ENCODE results near the gene DDI2. TPM values are rescaled to one million over a fixed set of nuclear protein-coding genes. Genes with fewer than 3 reads are reported as not detected.

DDI2 gene
- total RNA-seq, 4 donors from 2014 or later = 41.7 to 79.8 (median 61.8) TPM

- peaks cover 0 to 10% (median 3%) of the 10 kb centered on the region in 4 donors for H3K4me1 ChIP-seq
- H3K4me3 ChIP-seq = no peak overlapping the region
- no peak for DNase-seq (ENCODE audit: low spot score in 2 of 2)
- 69 to 71% methylated on average over 6 of the region's 6 CpGs for WGBS, 2 donors
- no peak for TF ChIP-seq EP300 (IDR thresholded peaks at IDR 0.05)
- TF ChIP-seq CTCF (IDR thresholded peaks at IDR 0.05) = no peak
- TF ChIP-seq POLR2A (IDR thresholded peaks at IDR 0.05) = no peak
- peaks cover 0 to 23% (median 0%) of the 10 kb centered on the region in 3 donors for H3K36me3 ChIP-seq
- H3K9me3 ChIP-seq = no peaks in the 10 kb centered on the region
- no peak overlapping the region for H3K27ac ChIP-seq
- H3K27me3 ChIP-seq = no peaks in the 10 kb centered on the region
Observed at GRCh38 chr1:15574741-15575140, 42.5 kb upstream of the DDI2 start.

- no peak for DNase-seq (ENCODE audit: low spot score in 2 of 2)
- TF ChIP-seq CTCF (IDR thresholded peaks at IDR 0.05) = no peak
- TF ChIP-seq EP300 (IDR thresholded peaks at IDR 0.05) = no peak
- TF ChIP-seq POLR2A (IDR thresholded peaks at IDR 0.05) = no peak
- no peak overlapping the region for H3K4me3 ChIP-seq
- no peaks in the 10 kb centered on the region for H3K27me3 ChIP-seq
- no peak overlapping the region for H3K27ac ChIP-seq
- peaks cover 0 to 12% (median 3%) of the 10 kb centered on the region in 4 donors for H3K4me1 ChIP-seq
- peaks cover 0 to 14% (median 0%) of the 10 kb centered on the region in 3 donors for H3K36me3 ChIP-seq
- 92 to 94% methylated on average over 7 of the region's 7 CpGs for WGBS, 2 donors
- H3K9me3 ChIP-seq = no peaks in the 10 kb centered on the region
Observed at GRCh38 chr1:15575549-15576150, 41.6 kb upstream of the DDI2 start.

- WGBS, 2 donors = 64% methylated on average over 4 of the region's 4 CpGs; no CpG with 5 or more reads in 1 of the 2 donors
- no peak for TF ChIP-seq CTCF (IDR thresholded peaks at IDR 0.05)
- TF ChIP-seq POLR2A (IDR thresholded peaks at IDR 0.05) = no peak
- no peak for TF ChIP-seq EP300 (IDR thresholded peaks at IDR 0.05)
- DNase-seq (ENCODE audit: low spot score in 2 of 2) = no peak
- Histone ChIP-seq H3K27me3 (no peaks in the 10 kb centered on the region), H3K36me3 (peaks cover 0 to 6% (median 0%) of the 10 kb centered on the region in 3 donors), H3K27ac (no peak overlapping the region), H3K9me3 (no peaks in the 10 kb centered on the region), H3K4me1 (peaks cover 0 to 6% (median 3%) of the 10 kb centered on the region in 4 donors), H3K4me3 (no peak overlapping the region)
Observed at GRCh38 chr1:15577691-15578090, 39.6 kb upstream of the DDI2 start.

GRCh38 chr1:15578921-15579682 lies 38.2 kb upstream of the DDI2 start:
- no peaks in the 10 kb centered on the region for H3K9me3 ChIP-seq
- WGBS, 2 donors = 72 to 79% methylated on average over 16 of the region's 16 CpGs
- peaks cover 0 to 5% of the 10 kb centered on the region in 2 donors for H3K27me3 ChIP-seq
- DNase-seq (ENCODE audit: low spot score in 2 of 2) = no peak
- H3K27ac ChIP-seq = peak overlapping the region in 1 of 4 donors; percentile 7
- peaks cover 0 to 6% (median 0%) of the 10 kb centered on the region in 3 donors for H3K36me3 ChIP-seq
- peaks cover 0 to 9% (median 3%) of the 10 kb centered on the region in 4 donors for H3K4me1 ChIP-seq
- no peak overlapping the region for H3K4me3 ChIP-seq
- TF ChIP-seq EP300 (IDR thresholded peaks at IDR 0.05) = no peak
- TF ChIP-seq CTCF (IDR thresholded peaks at IDR 0.05) = no peak
- TF ChIP-seq POLR2A (IDR thresholded peaks at IDR 0.05) = no peak

GRCh38 chr1:15579683-15580047 lies 37.6 kb upstream of the DDI2 start:
- TF ChIP-seq EP300 (IDR thresholded peaks at IDR 0.05) (no peak), CTCF (IDR thresholded peaks at IDR 0.05) (no peak), POLR2A (IDR thresholded peaks at IDR 0.05) (no peak)
- DNase-seq (ENCODE audit: low spot score in 2 of 2) = no peak
- no peak overlapping the region for H3K4me3 ChIP-seq

More at GRCh38 chr1:15579683-15580047, 37.6 kb upstream of the DDI2 start:
- H3K9me3 ChIP-seq = no peaks in the 10 kb centered on the region
- peaks cover 0 to 6% (median 0%) of the 10 kb centered on the region in 3 donors for H3K36me3 ChIP-seq
- H3K27me3 ChIP-seq = peaks cover 0 to 10% of the 10 kb centered on the region in 2 donors
- H3K27ac ChIP-seq = peak overlapping the region in 1 of 4 donors; percentile 7
- peaks cover 0 to 11% (median 8%) of the 10 kb centered on the region in 4 donors for H3K4me1 ChIP-seq

Measured in tibial nerve (tissue), 4 donors.